Prostate gland (tissue), 2 donors: Measurements from ENCODE around the gene RGS14.

Source experiments
- POLR2AphosphoS5 ChIP-seq: sonication (generic); formaldehyde crosslinking; IDR thresholded peaks from one replicate; pipeline ENCODE4 v1.6.1; 2017; ENCODE audit warnings: antibody characterized with exemption
- TF ChIP-seq, protein P1 (sequence below), 4 experiments: fragments of 200-600 bp in 2 of 4; fragments of 450-650 bp in 2 of 4; sonication (generic) in 2 of 4; IDR thresholded peaks; 1 replicate in 3 of 4; 2 replicates in 1 of 4; pipeline ENCODE4 v1.5.1; 2016 to 2019; ENCODE audit warnings: antibody characterized with exemption in 4 of 4, mild to moderate bottlenecking in 2 of 4, moderate library complexity in 2 of 4

DNA sequence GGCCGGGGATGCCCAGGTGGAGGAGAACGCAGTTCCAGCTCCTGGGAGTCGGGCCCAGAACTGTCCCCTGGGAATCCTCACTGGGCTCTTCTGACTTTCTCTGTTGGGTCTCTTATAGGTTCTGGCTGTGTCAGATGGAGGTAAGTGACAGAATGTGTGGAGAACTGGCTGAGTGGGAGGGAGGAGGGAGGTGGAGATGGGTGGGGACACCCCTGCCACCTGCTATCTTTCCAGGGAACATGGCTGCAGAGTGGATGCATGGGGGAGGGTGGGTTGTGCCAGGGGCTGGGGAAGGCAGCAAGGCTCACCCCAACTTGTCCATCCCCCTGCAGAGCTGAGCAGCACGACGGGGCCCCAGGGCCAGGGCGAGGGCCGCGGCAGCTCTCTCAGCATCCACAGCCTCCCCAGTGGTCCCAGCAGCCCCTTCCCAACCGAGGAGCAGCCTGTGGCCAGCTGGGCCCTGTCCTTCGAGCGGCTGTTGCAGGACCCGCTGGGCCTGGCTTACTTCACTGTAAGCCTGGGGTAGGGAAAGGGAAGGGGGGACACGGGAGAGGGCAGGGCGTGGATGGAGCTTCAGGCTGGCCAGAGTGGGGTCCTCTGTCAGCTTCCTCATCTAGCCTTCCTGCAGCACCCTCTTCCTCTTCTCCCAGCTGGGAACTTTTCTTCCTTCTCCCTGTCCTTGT, 8.3 kb downstream of the RGS14 start:
- no peak for TF ChIP-seq POLR2AphosphoS5
- TF ChIP-seq, protein P1, sequence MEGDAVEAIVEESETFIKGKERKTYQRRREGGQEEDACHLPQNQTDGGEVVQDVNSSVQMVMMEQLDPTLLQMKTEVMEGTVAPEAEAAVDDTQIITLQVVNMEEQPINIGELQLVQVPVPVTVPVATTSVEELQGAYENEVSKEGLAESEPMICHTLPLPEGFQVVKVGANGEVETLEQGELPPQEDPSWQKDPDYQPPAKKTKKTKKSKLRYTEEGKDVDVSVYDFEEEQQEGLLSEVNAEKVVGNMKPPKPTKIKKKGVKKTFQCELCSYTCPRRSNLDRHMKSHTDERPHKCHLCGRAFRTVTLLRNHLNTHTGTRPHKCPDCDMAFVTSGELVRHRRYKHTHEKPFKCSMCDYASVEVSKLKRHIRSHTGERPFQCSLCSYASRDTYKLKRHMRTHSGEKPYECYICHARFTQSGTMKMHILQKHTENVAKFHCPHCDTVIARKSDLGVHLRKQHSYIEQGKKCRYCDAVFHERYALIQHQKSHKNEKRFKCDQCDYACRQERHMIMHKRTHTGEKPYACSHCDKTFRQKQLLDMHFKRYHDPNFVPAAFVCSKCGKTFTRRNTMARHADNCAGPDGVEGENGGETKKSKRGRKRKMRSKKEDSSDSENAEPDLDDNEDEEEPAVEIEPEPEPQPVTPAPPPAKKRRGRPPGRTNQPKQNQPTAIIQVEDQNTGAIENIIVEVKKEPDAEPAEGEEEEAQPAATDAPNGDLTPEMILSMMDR (IDR thresholded peaks at IDR 0.05) = no peak
